Caco-2 (cell line): ENCODE results near the gene GRIN2D. TPM values are rescaled to one million over a fixed set of nuclear protein-coding genes. Genes with fewer than 3 reads are reported as not detected.

Experiments used
- BruUV-seq: library from RNA; stranded (reverse); fragments of 400-500 nt; replicated peaks from 2 replicates; lab custom pipeline; 2021; lab: Mats Ljungman, UMichigan
- CTCF ChIA-PET: fragments of 300-600 bp; sonication (Branson Sonifier 250); formaldehyde crosslinking; loops from one replicate; lab custom pipeline; 2022; ENCODE audit warnings: antibody characterized with exemption; lab: Charles Lee
- POLR2A ChIA-PET: fragments of 300-600 bp; sonication (Branson Sonifier 250); formaldehyde crosslinking; loops from one replicate; lab custom pipeline; 2022; ENCODE audit warnings: antibody characterized with exemption; lab: Charles Lee
- DNase-seq, 2 experiments: peaks; one replicate each; pipeline versions ENCODE4 v3.0.0 to v3.0.0-alpha.2; 2020 to 2022
- H3K27me3 ChIP-seq: replicated peaks from 2 replicates; pipeline ENCODE4 v1.6.0; 2011; ENCODE audit warnings: low read length; ENCODE audit not compliant: control insufficient read depth, insufficient read depth
- H3K36me3 ChIP-seq: 2 replicates; pipeline ENCODE4 v1.5.1; 2011; ENCODE audit warnings: low read length; ENCODE audit not compliant: control insufficient read depth, insufficient read depth
- H3K4me1 ChIP-seq: fragments of 250-450 bp; sonication (Bioruptor Pico); 2 replicates; pipeline ENCODE4 v1.5.1; 2020; ENCODE audit warnings: mild to moderate bottlenecking
- H3K4me3 ChIP-seq: 2 replicates; pipeline ENCODE4 v1.5.1; 2011; ENCODE audit warnings: low read depth, mild to moderate bottlenecking, control low read depth, low read length
- H3K9me3 ChIP-seq: fragments of 250-450 bp; sonication (Bioruptor Pico); 2 replicates; pipeline ENCODE4 v1.5.1; 2020; ENCODE audit warnings: mild to moderate bottlenecking, moderate library complexity
- H3K27ac Mint-ChIP-seq: one replicate; pipeline ENCODE4 v1.8.0; 2022; ENCODE audit warnings: mixed read lengths; ENCODE audit not compliant: unreplicated experiment
- H3K27me3 Mint-ChIP-seq: one replicate; pipeline ENCODE4 v1.8.0; 2022; ENCODE audit warnings: mixed read lengths; ENCODE audit not compliant: insufficient read depth, unreplicated experiment
- H3K36me3 Mint-ChIP-seq: one replicate; pipeline ENCODE4 v1.8.0; 2022; ENCODE audit warnings: mild to moderate bottlenecking, mixed read lengths; ENCODE audit not compliant: insufficient read depth, unreplicated experiment
- H3K4me1 Mint-ChIP-seq: one replicate; pipeline ENCODE4 v1.8.0; 2022; ENCODE audit warnings: low read depth, mixed read lengths; ENCODE audit not compliant: unreplicated experiment
- H3K4me3 Mint-ChIP-seq: one replicate; pipeline ENCODE4 v1.8.0; 2022; ENCODE audit warnings: mild to moderate bottlenecking, moderate library complexity, mixed read lengths; ENCODE audit not compliant: unreplicated experiment
- H3K9me3 Mint-ChIP-seq: one replicate; pipeline ENCODE4 v1.8.0; 2022; ENCODE audit warnings: mixed read lengths; ENCODE audit not compliant: unreplicated experiment
- CTCF ChIP-seq, 2 experiments: fragments of 200-600 bp in 1 of 2; IDR thresholded peaks; 1 replicate in 1 of 2; 2 replicates in 1 of 2; pipeline versions ENCODE4 v1.5.1 to v1.8.0; 2011 to 2022; ENCODE audit warnings: antibody characterized with exemption in 1 of 2, control low read depth in 1 of 2, inconsistent platforms in 1 of 2, low read depth in 1 of 2, low read length in 1 of 2, mild to moderate bottlenecking in 1 of 2, moderate library complexity in 1 of 2; ENCODE audit not compliant: insufficient read depth in 1 of 2, severe bottlenecking in 1 of 2, unreplicated experiment in 1 of 2
- intact Hi-C: fragments of 100-400 bp; cut with micrococcal nuclease; formaldehyde crosslinking; loops from one replicate; pipeline ENCODE4 v1.10.0; 2022; ENCODE audit not compliant: unreplicated experiment
- total RNA-seq: library from RNA; stranded (reverse); gene quantifications from 2 replicates; pipeline ENCODE4 v1.2.3, GENCODE V29; 2022

The GRIN2D gene
- total RNA-seq, 1 experiment from 2014 or later, result 6.5 TPM

GRCh38 chr19:48401287-48401686, 7.8 kb downstream of the GRIN2D start:
- Mint-ChIP-seq H3K4me3 (no peak overlapping the region), H3K27ac (no peak overlapping the region), H3K36me3 (peaks cover 21% of the 10 kb centered on the region), H3K9me3 (peaks cover 10% of the 10 kb centered on the region), H3K4me1 (peaks cover 44% of the 10 kb centered on the region), H3K27me3 (no peaks in the 10 kb centered on the region)
- CTCF ChIA-PET, result interaction anchor here (0.6 to 3.4 kb wide), 3 partner anchors 8 to 80 kb away, joined by 6 to 9 read pairs (median 6); partner anchors contain the start of genes GRIN2D and KDELR1
- Histone ChIP-seq H3K27me3 (no peaks in the 10 kb centered on the region), H3K4me1 (peaks cover 28% of the 10 kb centered on the region), H3K9me3 (no peaks in the 10 kb centered on the region), H3K4me3 (no peak overlapping the region), H3K36me3 (no peaks in the 10 kb centered on the region)
- BruUV-seq, result no TSS peak
- TF ChIP-seq CTCF (IDR thresholded peaks at IDR 0.05; ENCODE audit: insufficient read depth in 1 of 2, low read depth in 1 of 2, low read length in 1 of 2, severe bottlenecking in 1 of 2, unreplicated experiment in 1 of 2), result no peak
- POLR2A ChIA-PET, result no interaction called here
- intact Hi-C loops, result loop anchor here (2.0 kb wide), 1 partner anchor 44 kb away; the partner anchor contains the start of gene GRWD1
- DNase-seq, result no peak

- intact Hi-C loops, result no loop called here
- H3K4me1 Mint-ChIP-seq, result peaks cover 32% of the 10 kb centered on the region
- ChIA-PET CTCF (interaction anchor here (1.1 to 3.4 kb wide), 3 partner anchors 12 to 69 kb away, joined by 3 to 9 read pairs (median 5); partner anchors contain the start of gene KDELR1), POLR2A (interaction anchor here (0.5 to 0.6 kb wide), 3 partner anchors 40 to 200 kb away, joined by 3 to 6 read pairs (median 3); partner anchors contain the start of genes SYNGR4 and TMEM143)
- H3K27ac Mint-ChIP-seq, result no peak overlapping the region
- H3K36me3 Mint-ChIP-seq, result peaks cover 13% of the 10 kb centered on the region
- no peaks in the 10 kb centered on the region for H3K27me3 Mint-ChIP-seq
- no TSS peak for BruUV-seq
- TF ChIP-seq CTCF (IDR thresholded peaks at IDR 0.05; ENCODE audit: insufficient read depth in 1 of 2, low read depth in 1 of 2, low read length in 1 of 2, severe bottlenecking in 1 of 2, unreplicated experiment in 1 of 2), result no peak
- peak; percentile 78 to 81 for DNase-seq
- Histone ChIP-seq H3K4me3 (no peak overlapping the region), H3K4me1 (peaks cover 15% of the 10 kb centered on the region), H3K27me3 (no peaks in the 10 kb centered on the region), H3K9me3 (no peaks in the 10 kb centered on the region), H3K36me3 (no peaks in the 10 kb centered on the region)
- peaks cover 10% of the 10 kb centered on the region for H3K9me3 Mint-ChIP-seq
- H3K4me3 Mint-ChIP-seq, result no peak overlapping the region
Measured at GRCh38 chr19:48403606-48404005, 10.1 kb downstream of the GRIN2D start.

GRCh38 chr19:48405010-48405659, 11.7 kb downstream of the GRIN2D start:
- BruUV-seq, result TSS peak; percentile 85
- DNase-seq, result no peak
- Histone ChIP-seq H3K27me3 (no peaks in the 10 kb centered on the region), H3K36me3 (no peaks in the 10 kb centered on the region), H3K9me3 (no peaks in the 10 kb centered on the region), H3K4me3 (no peak overlapping the region), H3K4me1 (peaks cover 8% of the 10 kb centered on the region; the same call in 1 of the 2 replicates)
- Mint-ChIP-seq H3K27ac (peak overlapping the region; percentile 84), H3K27me3 (no peaks in the 10 kb centered on the region), H3K4me1 (peaks cover 17% of the 10 kb centered on the region), H3K36me3 (peaks cover 11% of the 10 kb centered on the region), H3K4me3 (no peak overlapping the region), H3K9me3 (no peaks in the 10 kb centered on the region)
- ChIA-PET POLR2A (interaction anchor here (0.6 kb wide), 1 partner anchor 88 kb away, joined by 3 read pairs; no protein-coding TSS in a partner anchor), CTCF (interaction anchor here (2.8 kb wide), 1 partner anchor 14 kb away, joined by 10 read pairs; the partner anchor contains the start of gene KDELR1)
- TF ChIP-seq CTCF (IDR thresholded peaks at IDR 0.05; ENCODE audit: insufficient read depth in 1 of 2, low read depth in 1 of 2, low read length in 1 of 2, severe bottlenecking in 1 of 2, unreplicated experiment in 1 of 2), result no peak
- intact Hi-C loops, result no loop called here
